NCI-H1930 (cell line): ENCODE measurements around the gene CORO2B.
"Not testable (repeated sequence)": the region's sequence is repeated elsewhere in the genome, so short reads cannot be mapped to it uniquely, and the experiment has no call there.

Experiments
- DNase-seq, 2 experiments: peaks; one replicate each; lab custom pipeline; 2025; lab: John Stamatoyannopoulos, UW

CORO2B gene

GRCh38 chr15:68676011-68676605 lies 97.3 kb downstream of the CORO2B start:
- no peak for DNase-seq

GRCh38 chr15:68676926-68677325 lies 98.1 kb downstream of the CORO2B start:
- no peak for DNase-seq

- no peak for DNase-seq
These were observed 99.2 kb downstream of the CORO2B start for GRCh38 chr15:68677996-68678395.

- DNase-seq: no peak
These were observed 100.0 kb downstream of the CORO2B start for GRCh38 chr15:68678746-68679145.

GRCh38 chr15:68679161-68679560 lies 100.4 kb downstream of the CORO2B start:
- no peak for DNase-seq

- no peak for DNase-seq
These were observed 101.2 kb downstream of the CORO2B start for GRCh38 chr15:68679961-68680371.

GRCh38 chr15:68680756-68681155 lies 102.0 kb downstream of the CORO2B start:
- not testable (repeated sequence) for DNase-seq

GRCh38 chr15:68681836-68682235 lies 103.0 kb downstream of the CORO2B start:
- DNase-seq: no peak

- no peak for DNase-seq
These were observed 103.5 kb downstream of the CORO2B start for GRCh38 chr15:68682330-68682729.

GRCh38 chr15:68683026-68683425 lies 104.2 kb downstream of the CORO2B start:
- no peak for DNase-seq

- DNase-seq: no peak
These were observed 104.8 kb downstream of the CORO2B start for GRCh38 chr15:68683551-68683950.

GRCh38 chr15:68684476-68684875 lies 105.7 kb downstream of the CORO2B start:
- DNase-seq: no peak

GRCh38 chr15:68687136-68687735 lies 108.4 kb downstream of the CORO2B start:
- DNase-seq: no peak

- DNase-seq: no peak
These were observed 112.9 kb downstream of the CORO2B start for GRCh38 chr15:68691705-68692104.

- no peak for DNase-seq
These were observed 114.3 kb downstream of the CORO2B start for GRCh38 chr15:68693071-68693470.

- DNase-seq: no peak
These were observed 115.3 kb downstream of the CORO2B start for GRCh38 chr15:68694111-68694510.

- no peak for DNase-seq
These were observed 116.3 kb downstream of the CORO2B start for GRCh38 chr15:68695061-68695595.

GRCh38 chr15:68696414-68697363 lies 117.9 kb downstream of the CORO2B start:
- DNase-seq: no peak

- no peak for DNase-seq
These were observed 119.2 kb downstream of the CORO2B start for GRCh38 chr15:68697711-68698690.

GRCh38 chr15:68698708-68699107 lies 119.9 kb downstream of the CORO2B start:
- no peak for DNase-seq

- no peak for DNase-seq
These were observed 120.5 kb downstream of the CORO2B start for GRCh38 chr15:68699124-68699880.
